ENCODE results near the gene TRIM41.
A peak's percentile ranks its signal among the peaks of the same experiment; 100 is the strongest.
"Not testable (repeated sequence)": the region's sequence is repeated elsewhere in the genome, so short reads cannot be mapped to it uniquely, and the experiment has no call there.

Gene TRIM41

DNA sequence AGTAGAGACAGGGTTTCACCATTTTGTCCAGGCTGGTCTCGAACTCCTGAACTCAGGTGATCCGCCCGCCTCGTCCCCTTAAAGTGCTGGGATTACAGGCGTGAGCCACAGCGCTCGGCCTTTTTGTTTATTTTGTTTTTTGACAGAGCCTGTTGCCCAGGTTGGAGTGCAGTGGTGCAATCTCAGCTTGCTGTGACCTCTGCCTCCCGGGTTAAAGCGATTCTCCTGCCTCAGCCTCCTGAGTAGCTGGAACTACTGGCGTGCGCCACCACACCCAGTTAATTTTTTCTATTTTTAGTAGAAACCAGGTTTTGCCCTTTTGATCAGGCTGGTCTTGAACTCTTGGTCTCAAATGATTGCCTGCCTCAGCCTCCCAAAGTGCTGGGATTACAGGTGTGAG lies 12.9 kb upstream of the TRIM41 start:
- not testable (repeated sequence) for DNase-seq (ENCODE audit: low read depth in 3 of 3, low spot score in 1 of 3)

- not testable (repeated sequence) for DNase-seq (ENCODE audit: low read depth in 3 of 3, low spot score in 1 of 3)
Observed at GRCh38 chr5:181210698-181211097, 12.4 kb upstream of the TRIM41 start.

DNA sequence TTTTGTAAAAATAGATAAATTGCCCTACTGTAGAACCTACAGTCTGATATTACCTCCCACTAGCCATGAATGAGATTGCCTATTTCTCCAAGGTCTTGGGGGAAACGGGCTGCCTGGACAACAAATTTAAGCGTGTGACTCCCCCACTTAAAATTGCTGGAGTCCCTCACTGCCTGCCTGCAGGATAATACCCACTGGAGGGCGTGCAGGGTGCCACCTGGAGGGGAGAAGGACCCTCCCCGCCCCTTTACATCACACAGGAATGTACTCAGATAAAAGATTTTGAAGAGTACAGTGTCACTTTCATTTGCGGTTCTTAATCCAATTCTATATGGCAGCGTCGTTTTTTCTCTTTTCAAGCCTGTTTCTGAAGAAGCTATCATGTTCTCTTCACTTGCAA lies 11.9 kb upstream of the TRIM41 start:
- DNase-seq (ENCODE audit: low read depth in 3 of 3, low spot score in 1 of 3): no peak

DNA sequence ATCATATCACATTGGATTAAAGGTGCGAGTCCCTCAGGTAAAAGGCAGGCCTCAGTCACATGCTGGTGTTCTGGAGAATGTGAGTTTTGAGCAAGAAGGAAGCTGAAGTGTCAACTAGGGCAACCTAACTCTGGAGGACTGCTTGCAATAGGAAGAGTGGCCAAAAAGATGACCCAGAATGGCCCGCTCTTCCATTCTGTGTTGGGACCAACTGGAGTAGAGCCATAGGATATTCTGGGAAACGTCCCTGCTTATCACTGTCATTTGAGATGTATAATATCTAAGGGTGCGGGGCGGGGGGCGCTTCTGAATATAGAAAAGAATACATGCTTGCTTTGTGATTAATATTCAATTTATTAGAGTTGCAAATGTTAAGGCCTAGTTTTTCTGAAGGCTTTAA lies 11.0 kb upstream of the TRIM41 start:
- DNase-seq (ENCODE audit: low read depth in 3 of 3, low spot score in 1 of 3): no peak

DNA sequence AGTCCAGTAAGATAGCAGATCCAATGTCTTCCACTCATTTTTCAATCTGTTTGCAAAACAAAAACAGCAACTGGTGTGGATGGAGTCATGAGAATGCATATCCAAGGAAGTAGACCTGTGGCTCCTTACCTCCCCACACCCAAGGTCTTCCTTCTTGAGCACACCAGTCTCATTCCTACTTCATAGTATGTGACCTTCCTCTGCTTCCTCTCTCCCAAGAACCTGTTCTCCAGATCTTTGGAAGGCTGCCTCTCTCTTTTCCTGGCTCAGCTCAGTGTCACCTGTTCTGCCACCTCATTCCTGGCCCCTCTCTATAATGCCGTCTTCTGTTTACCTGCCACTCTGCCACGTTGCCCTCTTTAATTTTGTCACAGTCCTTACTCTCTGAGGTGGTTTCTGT lies 10.1 kb upstream of the TRIM41 start:
- DNase-seq (ENCODE audit: low read depth in 3 of 3, low spot score in 1 of 3): no peak

- DNase-seq (ENCODE audit: low read depth in 3 of 3, low spot score in 1 of 3): not testable (repeated sequence)
Observed at GRCh38 chr5:181214249-181214648, 8.8 kb upstream of the TRIM41 start.

DNA sequence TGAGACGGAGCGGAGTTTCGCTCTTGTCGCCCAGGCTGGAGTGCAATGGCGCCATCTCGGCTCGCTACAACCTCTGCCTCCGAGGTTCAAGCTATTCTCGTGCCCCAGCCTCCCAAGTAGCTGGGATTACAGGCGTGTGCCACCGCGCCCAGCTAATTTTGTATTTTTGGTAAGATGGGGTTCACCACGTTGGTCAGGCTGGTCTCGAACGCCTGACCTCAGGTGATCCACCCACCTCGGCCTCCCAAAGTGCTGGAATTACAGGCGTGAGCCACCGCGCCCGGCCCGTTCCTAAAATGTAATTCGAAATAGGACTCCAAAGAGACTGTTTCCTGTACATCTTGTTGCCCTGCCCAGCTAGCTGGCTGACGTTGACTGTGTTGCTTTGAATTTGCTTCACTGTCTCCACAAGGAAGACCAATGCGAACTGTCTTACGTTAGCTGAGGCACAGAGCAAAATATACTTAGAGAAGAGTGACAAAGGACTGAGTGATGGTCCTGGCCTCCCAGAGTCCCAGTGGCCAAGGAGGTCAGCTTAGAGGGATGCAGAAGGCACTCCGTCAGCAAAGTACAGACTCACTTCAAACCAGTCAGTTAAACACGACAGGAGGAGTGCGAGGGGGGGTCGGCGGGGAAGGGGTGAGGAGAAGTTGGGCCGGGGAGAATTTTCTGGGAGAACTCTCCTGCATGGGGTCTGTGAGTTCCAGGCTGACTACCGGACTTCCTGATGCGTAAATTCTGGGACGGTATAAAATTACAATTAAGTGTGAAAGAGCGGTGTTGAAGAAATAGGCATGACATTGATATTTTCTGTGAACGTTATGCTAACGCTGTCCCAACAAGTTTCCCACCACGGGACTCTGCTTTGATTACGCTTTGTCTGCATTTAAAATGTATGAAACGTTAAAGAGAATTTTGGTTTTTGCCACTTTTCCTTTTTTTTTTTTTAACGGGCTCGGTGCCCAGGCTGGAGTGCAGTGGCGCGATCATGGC lies 6.8 kb upstream of the TRIM41 start:
- no peak for DNase-seq (ENCODE audit: low read depth in 3 of 3, low spot score in 1 of 3)

DNA sequence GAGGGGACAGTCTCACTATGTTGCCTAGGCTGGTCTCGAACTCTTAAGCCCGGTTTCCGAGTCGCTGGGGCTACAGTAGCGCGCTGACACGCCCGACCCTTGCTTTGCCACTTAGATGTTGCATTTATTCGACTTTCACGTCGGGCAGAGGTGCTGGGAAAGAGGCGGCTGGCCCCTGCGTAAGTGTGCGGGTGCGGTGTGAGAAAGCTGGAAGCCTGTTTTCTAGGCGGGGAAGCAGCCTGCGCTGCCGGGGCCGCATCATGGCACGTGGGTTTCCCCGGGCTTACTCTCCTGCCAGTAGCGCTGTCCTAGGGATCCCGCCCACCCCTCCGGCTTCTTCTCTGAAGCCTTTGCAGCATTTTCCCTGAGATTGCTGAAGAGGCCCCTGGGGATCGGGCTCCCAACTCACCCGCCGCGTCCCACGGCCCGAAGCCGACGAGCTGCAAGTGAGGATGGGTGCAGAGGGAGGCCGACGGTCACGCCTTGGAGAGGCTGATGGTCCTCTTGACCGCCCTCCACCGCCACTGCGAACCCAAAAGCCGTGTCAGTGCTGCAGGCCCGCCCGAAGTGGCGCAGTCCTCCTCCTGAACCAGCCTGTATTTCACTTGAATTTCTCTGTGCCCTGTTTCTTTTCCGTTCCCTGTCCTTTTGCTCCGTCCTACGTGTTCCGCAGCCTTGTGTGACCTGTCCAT lies 5.8 kb upstream of the TRIM41 start:
- DNase-seq (ENCODE audit: low read depth in 3 of 3, low spot score in 1 of 3): peak in 2 of 3 donors; percentile 31 to 38

DNA sequence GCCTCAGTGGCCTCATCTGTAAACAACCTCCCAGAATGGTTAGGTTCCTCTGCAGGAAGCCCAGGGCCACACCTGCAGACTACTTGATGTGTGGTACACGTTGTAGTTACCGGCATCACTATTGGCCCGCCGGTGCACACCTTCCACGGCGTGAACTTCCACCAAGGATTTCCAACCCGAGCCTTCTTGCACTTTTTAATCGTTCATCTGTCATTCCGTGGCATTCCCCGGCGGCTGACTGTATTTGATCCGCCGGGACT lies 5.3 kb upstream of the TRIM41 start:
- DNase-seq (ENCODE audit: low read depth in 3 of 3, low spot score in 1 of 3): no peak

DNA sequence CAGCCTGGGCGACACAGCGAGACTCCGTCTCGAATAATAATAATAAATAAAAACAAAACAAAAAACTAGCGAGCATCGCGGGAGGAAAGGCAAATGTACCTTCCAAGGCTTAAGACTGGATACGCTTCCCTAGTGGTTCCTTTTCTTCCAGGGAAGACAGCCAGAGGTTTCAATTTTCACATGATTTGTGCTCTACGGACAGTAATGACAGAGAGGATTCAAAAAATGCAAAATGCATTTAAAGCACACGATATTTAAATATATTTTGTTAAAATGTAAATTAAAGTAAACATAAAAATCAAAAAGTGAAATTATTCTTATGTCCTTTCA lies 4.3 kb upstream of the TRIM41 start:
- no peak for DNase-seq (ENCODE audit: low read depth in 3 of 3, low spot score in 1 of 3)

- DNase-seq (ENCODE audit: low read depth in 3 of 3, low spot score in 1 of 3): no peak
Observed at GRCh38 chr5:181219262-181220177, 3.6 kb upstream of the TRIM41 start.

- no peak for DNase-seq (ENCODE audit: low read depth in 3 of 3, low spot score in 1 of 3)
Observed at GRCh38 chr5:181220178-181220515, 2.9 kb upstream of the TRIM41 start.

DNA sequence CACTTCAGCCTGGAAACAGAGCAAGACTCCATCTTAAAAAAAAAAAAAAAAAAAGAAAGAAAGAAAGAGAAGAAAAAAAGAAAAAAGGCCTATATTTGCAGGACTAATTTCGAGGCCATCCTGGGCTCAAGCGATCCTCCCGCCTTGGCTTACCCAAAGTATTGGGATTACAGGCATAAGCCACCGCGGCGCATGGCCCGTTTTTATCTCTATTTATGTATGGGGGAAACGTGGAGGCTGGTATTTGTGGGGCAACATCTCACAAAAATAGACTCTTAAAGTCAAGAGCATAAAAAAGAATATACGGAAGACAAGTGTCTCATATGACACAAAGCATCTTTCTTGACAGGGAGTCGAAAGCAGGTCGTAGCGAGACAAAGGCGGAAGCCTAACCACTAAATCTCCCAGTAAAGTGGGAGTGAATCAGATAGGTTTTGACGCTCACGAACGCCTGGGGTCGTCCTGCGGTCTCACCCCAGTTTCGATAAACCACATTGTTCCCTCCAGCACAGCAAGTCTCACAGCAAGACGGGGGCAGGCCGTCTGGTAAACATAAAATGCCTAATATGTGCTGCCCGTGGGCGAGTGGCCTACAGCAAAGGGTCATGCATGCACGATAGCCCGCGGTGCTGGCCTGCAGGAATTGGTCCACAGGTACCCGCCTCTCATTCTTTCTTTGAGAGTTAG lies 1.8 kb upstream of the TRIM41 start:
- DNase-seq (ENCODE audit: low read depth in 3 of 3, low spot score in 1 of 3): no peak

DNA sequence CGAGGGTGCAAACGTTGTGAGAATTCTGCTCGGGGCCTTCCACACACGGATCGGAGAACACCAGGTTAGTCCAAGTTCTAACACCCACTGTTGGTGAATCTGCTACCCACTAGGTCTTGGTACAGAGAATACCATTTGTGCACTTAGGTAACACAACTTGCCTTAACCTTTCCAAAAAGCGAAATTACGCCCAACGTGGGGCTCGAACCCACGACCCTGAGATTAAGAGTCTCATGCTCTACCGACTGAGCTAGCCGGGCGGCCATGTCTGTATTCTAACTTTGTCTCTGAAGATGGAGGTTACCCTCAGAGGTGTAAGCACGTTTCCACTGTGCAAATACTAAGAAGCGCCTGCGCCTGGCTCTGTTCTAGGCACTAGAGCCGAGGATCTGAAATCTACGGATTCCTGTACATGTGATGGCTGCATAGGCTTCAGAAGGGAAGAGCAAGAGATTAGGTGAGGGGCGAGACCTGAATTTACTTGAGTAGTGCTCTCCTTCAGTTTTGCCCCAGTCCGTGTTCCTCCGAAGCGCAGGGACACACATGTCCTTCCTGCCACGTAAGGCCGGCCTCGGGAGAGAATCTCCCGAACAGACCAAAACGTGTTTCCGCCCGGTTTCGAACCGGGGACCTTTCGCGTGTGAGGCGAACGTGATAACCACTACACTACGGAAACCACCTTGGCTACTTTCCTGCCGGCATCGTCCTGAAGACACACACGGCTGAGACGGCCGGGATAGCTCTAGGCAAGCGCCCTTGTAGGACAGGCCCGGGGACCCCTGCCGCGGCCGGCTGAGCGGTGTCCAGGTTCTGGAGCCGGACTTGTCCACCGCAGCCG lies 1.1 kb upstream of the TRIM41 start:
- DNase-seq (ENCODE audit: low read depth in 3 of 3, low spot score in 1 of 3): peak; percentile 89 to 100 (median 96)

- no peak for DNase-seq (ENCODE audit: low read depth in 3 of 3, low spot score in 1 of 3)
Observed at GRCh38 chr5:181222630-181223057, 437 bp upstream of the TRIM41 start.

- DNase-seq (ENCODE audit: low read depth in 3 of 3, low spot score in 1 of 3): no peak
Observed at GRCh38 chr5:181223729-181224389, 778 bp downstream of the TRIM41 start.

DNA sequence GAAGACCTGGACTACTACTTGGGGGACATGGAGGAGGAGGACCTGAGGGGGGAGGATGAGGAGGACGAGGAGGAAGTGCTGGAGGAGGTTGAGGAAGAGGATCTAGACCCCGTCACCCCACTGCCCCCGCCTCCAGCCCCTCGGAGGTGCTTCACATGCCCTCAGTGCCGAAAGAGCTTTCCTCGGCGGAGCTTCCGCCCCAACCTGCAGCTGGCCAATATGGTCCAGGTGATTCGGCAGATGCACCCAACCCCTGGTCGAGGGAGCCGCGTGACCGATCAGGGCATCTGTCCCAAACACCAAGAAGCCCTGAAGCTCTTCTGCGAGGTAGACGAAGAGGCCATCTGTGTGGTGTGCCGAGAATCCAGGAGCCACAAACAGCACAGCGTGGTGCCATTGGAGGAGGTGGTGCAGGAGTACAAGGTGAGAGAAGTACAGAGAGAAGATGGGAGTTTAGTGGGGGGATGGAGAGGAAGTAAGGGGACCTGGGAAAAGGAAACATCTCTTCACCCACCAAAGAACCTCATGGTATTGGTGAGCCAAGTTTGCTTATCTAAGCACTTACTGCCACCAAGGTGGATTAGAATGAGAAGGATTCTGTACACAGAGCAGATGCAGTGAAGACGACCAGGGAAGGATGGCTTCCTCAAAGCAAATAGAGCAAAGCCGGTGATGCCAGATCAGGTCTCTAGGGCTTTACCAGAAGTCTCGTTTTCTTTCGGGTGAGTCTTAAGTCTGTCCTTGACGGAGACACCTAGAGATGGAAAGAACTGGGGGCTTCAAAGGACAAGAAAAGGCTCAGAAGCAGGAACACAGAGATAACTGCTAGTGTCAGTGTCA lies 1.5 kb downstream of the TRIM41 start:
- no peak for DNase-seq (ENCODE audit: low read depth in 3 of 3, low spot score in 1 of 3)

DNA sequence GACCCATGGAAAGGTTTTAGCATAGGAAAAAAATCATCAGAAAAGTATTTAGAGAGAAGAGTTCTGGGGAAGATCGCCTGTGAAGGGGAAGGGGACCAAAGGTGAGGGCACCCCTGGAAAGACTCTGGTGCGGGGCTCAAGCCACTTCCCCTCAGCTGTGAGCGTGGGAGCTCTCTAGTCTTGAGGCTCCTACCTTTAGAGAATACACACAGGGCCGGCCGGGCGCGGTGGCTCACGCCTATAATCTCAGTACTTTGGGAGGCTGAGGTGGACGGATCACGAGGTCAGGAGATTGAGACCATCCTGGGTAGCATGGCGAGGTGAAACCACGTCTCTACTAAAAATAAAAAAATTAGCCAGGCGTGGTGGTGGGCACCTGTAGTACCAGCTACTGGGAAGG lies 6.9 kb downstream of the TRIM41 start:
- no peak for DNase-seq (ENCODE audit: low read depth in 3 of 3, low spot score in 1 of 3)

GRCh38 chr5:181230551-181230950 lies 7.5 kb downstream of the TRIM41 start:
- no peak for DNase-seq (ENCODE audit: low read depth in 3 of 3, low spot score in 1 of 3)
